Measurements from ENCODE around the gene SULT1A2.
"Not testable (repeated sequence)": the region's sequence is repeated elsewhere in the genome, so short reads cannot be mapped to it uniquely, and the experiment has no call there.

Gene SULT1A2

GRCh38 chr16:28596840-28597691, at the start of gene SULT1A2:
Gene SULT1A2 (minus strand): TSS chr16:28597050. CDS start chr16:28595930, 1,120 bp downstream.
- peaks cover 11% of the 10 kb centered on the region for H3K36me3 Mint-ChIP-seq (ENCODE audit: low read depth)
- no peaks in the 10 kb centered on the region for H3K9me3 Mint-ChIP-seq
- no peak within 1 kb of the TSS for H3K4me3 Mint-ChIP-seq
- H3K27me3 Mint-ChIP-seq, result peaks cover 7% of the 10 kb centered on the region
- intact Hi-C loops (cut with micrococcal nuclease), result no loop called here
- H3K4me1 Mint-ChIP-seq (ENCODE audit: low read depth), result peaks cover 23% of the 10 kb centered on the region
- peak within 1 kb of the TSS; percentile 62 for H3K27ac Mint-ChIP-seq

GRCh38 chr16:28639959-28640358, 43.1 kb upstream of the SULT1A2 start:
- intact Hi-C loops (cut with micrococcal nuclease); H3K4me1 Mint-ChIP-seq (ENCODE audit: low read depth); H3K27me3 Mint-ChIP-seq; H3K27ac Mint-ChIP-seq; H3K9me3 Mint-ChIP-seq; H3K36me3 Mint-ChIP-seq (ENCODE audit: low read depth); H3K4me3 Mint-ChIP-seq: not testable (repeated sequence)

GRCh38 chr16:28638359-28638758, 41.5 kb upstream of the SULT1A2 start:
- H3K36me3 Mint-ChIP-seq (ENCODE audit: low read depth); H3K9me3 Mint-ChIP-seq; H3K4me1 Mint-ChIP-seq (ENCODE audit: low read depth); H3K27ac Mint-ChIP-seq; intact Hi-C loops (cut with micrococcal nuclease); H3K27me3 Mint-ChIP-seq; H3K4me3 Mint-ChIP-seq: not testable (repeated sequence)

GRCh38 chr16:28637765-28638164, 40.9 kb upstream of the SULT1A2 start, which contains the start of gene NPIPB8:
Gene NPIPB8 (plus strand): TSS chr16:28638065. CDS start chr16:28638361, 296 bp downstream.
- H3K27me3 Mint-ChIP-seq; H3K9me3 Mint-ChIP-seq; H3K4me1 Mint-ChIP-seq (ENCODE audit: low read depth); H3K36me3 Mint-ChIP-seq (ENCODE audit: low read depth); H3K4me3 Mint-ChIP-seq; intact Hi-C loops (cut with micrococcal nuclease); H3K27ac Mint-ChIP-seq: not testable (repeated sequence)

GRCh38 chr16:28636093-28636823, 39.4 kb upstream of the SULT1A2 start:
- H3K4me3 Mint-ChIP-seq; H3K27me3 Mint-ChIP-seq; H3K27ac Mint-ChIP-seq; H3K4me1 Mint-ChIP-seq (ENCODE audit: low read depth); H3K36me3 Mint-ChIP-seq (ENCODE audit: low read depth); H3K9me3 Mint-ChIP-seq; intact Hi-C loops (cut with micrococcal nuclease): not testable (repeated sequence)

GRCh38 chr16:28630905-28631304, 34.1 kb upstream of the SULT1A2 start:
- intact Hi-C loops (cut with micrococcal nuclease); H3K9me3 Mint-ChIP-seq; H3K4me1 Mint-ChIP-seq (ENCODE audit: low read depth); H3K27ac Mint-ChIP-seq; H3K27me3 Mint-ChIP-seq; H3K36me3 Mint-ChIP-seq (ENCODE audit: low read depth); H3K4me3 Mint-ChIP-seq: not testable (repeated sequence)

- Mint-ChIP-seq H3K36me3 (ENCODE audit: low read depth) (no peaks in the 10 kb centered on the region), H3K27ac (peak overlapping the region; percentile 73), H3K4me1 (ENCODE audit: low read depth) (peaks cover 28% of the 10 kb centered on the region), H3K4me3 (peak overlapping the region; percentile 75), H3K9me3 (no peaks in the 10 kb centered on the region), H3K27me3 (peaks cover 5% of the 10 kb centered on the region)
- intact Hi-C loops (cut with micrococcal nuclease), result no loop called here
Measured at GRCh38 chr16:28623172-28623711, 26.4 kb upstream of the SULT1A2 start.

- intact Hi-C loops (cut with micrococcal nuclease); H3K27me3 Mint-ChIP-seq; H3K9me3 Mint-ChIP-seq; H3K36me3 Mint-ChIP-seq (ENCODE audit: low read depth): not testable (repeated sequence)
- Mint-ChIP-seq H3K4me3 (peak overlapping the region; percentile 75), H3K27ac (peak overlapping the region; percentile 73), H3K4me1 (ENCODE audit: low read depth) (peaks cover 34% of the 10 kb centered on the region)
Measured at GRCh38 chr16:28622532-28623171, 25.8 kb upstream of the SULT1A2 start.

- Mint-ChIP-seq H3K9me3 (no peaks in the 10 kb centered on the region), H3K27me3 (peaks cover 5% of the 10 kb centered on the region), H3K4me3 (no peak overlapping the region), H3K4me1 (ENCODE audit: low read depth) (peaks cover 42% of the 10 kb centered on the region), H3K27ac (no peak overlapping the region), H3K36me3 (ENCODE audit: low read depth) (no peaks in the 10 kb centered on the region)
- intact Hi-C loops (cut with micrococcal nuclease), result no loop called here
Measured at GRCh38 chr16:28621481-28622155, 24.8 kb upstream of the SULT1A2 start.

- H3K9me3 Mint-ChIP-seq; H3K4me3 Mint-ChIP-seq; H3K27ac Mint-ChIP-seq; H3K27me3 Mint-ChIP-seq; intact Hi-C loops (cut with micrococcal nuclease); H3K36me3 Mint-ChIP-seq (ENCODE audit: low read depth): not testable (repeated sequence)
- peaks cover 52% of the 10 kb centered on the region for H3K4me1 Mint-ChIP-seq (ENCODE audit: low read depth)
Measured at GRCh38 chr16:28620316-28620715, 23.5 kb upstream of the SULT1A2 start.

- H3K9me3 Mint-ChIP-seq, result no peaks in the 10 kb centered on the region
- H3K4me3 Mint-ChIP-seq, result no peak overlapping the region
- H3K27ac Mint-ChIP-seq, result no peak overlapping the region
- intact Hi-C loops (cut with micrococcal nuclease), result no loop called here
- no peaks in the 10 kb centered on the region for H3K36me3 Mint-ChIP-seq (ENCODE audit: low read depth)
- H3K27me3 Mint-ChIP-seq, result no peaks in the 10 kb centered on the region
- peaks cover 43% of the 10 kb centered on the region for H3K4me1 Mint-ChIP-seq (ENCODE audit: low read depth)
Measured at GRCh38 chr16:28617874-28618273, 21.0 kb upstream of the SULT1A2 start.

- Mint-ChIP-seq H3K27ac (peak overlapping the region; percentile 37), H3K4me1 (ENCODE audit: low read depth) (peaks cover 31% of the 10 kb centered on the region), H3K9me3 (no peaks in the 10 kb centered on the region), H3K27me3 (no peaks in the 10 kb centered on the region), H3K4me3 (no peak overlapping the region), H3K36me3 (ENCODE audit: low read depth) (no peaks in the 10 kb centered on the region)
- intact Hi-C loops (cut with micrococcal nuclease), result no loop called here
Measured at GRCh38 chr16:28616636-28617035, 19.8 kb upstream of the SULT1A2 start.

- H3K4me3 Mint-ChIP-seq; H3K27ac Mint-ChIP-seq; H3K9me3 Mint-ChIP-seq; H3K36me3 Mint-ChIP-seq (ENCODE audit: low read depth); intact Hi-C loops (cut with micrococcal nuclease); H3K27me3 Mint-ChIP-seq: not testable (repeated sequence)
- H3K4me1 Mint-ChIP-seq (ENCODE audit: low read depth), result peaks cover 28% of the 10 kb centered on the region
Measured at GRCh38 chr16:28616224-28616577, 19.4 kb upstream of the SULT1A2 start.
